SK-N-SH (cell line): ENCODE measurements around the gene EVA1A. TPM values are rescaled to one million over a fixed set of nuclear protein-coding genes. Genes with fewer than 3 reads are reported as not detected.

ENCODE experiments used
- CTCF ChIA-PET: fragments of 300-600, 350-600 bp; formaldehyde crosslinking; extraction: SDS; loops from one replicate; lab custom pipeline; 2021; lab: Yijun Ruan, JAX
- POLR2A ChIA-PET: fragments of 350-600 bp; sonication (Branson Sonifier 250); formaldehyde crosslinking; extraction: SDS; loops from one replicate; lab custom pipeline; 2020; ENCODE audit warnings: antibody characterized with exemption, inconsistent platforms; lab: Yijun Ruan, JAX
- DNase-seq: peaks from one replicate; pipeline ENCODE4 v3.0.0; 2012
- H2AFZ ChIP-seq: fragments of 200-600 bp; sonication (generic); 2 replicates; pipeline ENCODE4 v1.8.1; 2016; ENCODE audit warnings: antibody characterized with exemption, mild to moderate bottlenecking, low read depth
- H3F3A ChIP-seq: fragments of 200-600 bp; sonication (generic); replicated peaks from 2 replicates; pipeline ENCODE3; 2016; ENCODE audit warnings: antibody characterized with exemption, mild to moderate bottlenecking; ENCODE audit not compliant: insufficient read depth
- H3K27ac ChIP-seq, 2 experiments: fragments of 200-500 bp in 1 of 2; fragments of 200-600 bp in 1 of 2; sonication (Bioruptor generic) in 1 of 2; sonication (generic), shearing (Covaris generic) in 1 of 2; 2 replicates each; pipeline versions ENCODE4 v1.5.1 to v1.6.1; 2014 to 2016; ENCODE audit warnings: low read depth in 2 of 2, inconsistent platforms in 1 of 2, low read length in 1 of 2, mild to moderate bottlenecking in 1 of 2, mixed read lengths in 1 of 2
- H3K27me3 ChIP-seq: fragments of 200-600 bp; sonication (generic), shearing (Covaris generic); 2 replicates; pipeline ENCODE4 v1.6.1; 2016; ENCODE audit warnings: mixed run types; ENCODE audit not compliant: insufficient read depth
- H3K36me3 ChIP-seq, 2 experiments: fragments of 200-500 bp in 1 of 2; fragments of 200-600 bp in 1 of 2; sonication (Bioruptor generic) in 1 of 2; sonication (generic) in 1 of 2; replicated peaks in 1 of 2; 2 replicates each; pipeline versions ENCODE3 to v1.5.1; 2014 to 2016; ENCODE audit warnings: low read length in 1 of 2, mild to moderate bottlenecking in 1 of 2; ENCODE audit not compliant: insufficient read depth in 2 of 2, control insufficient read depth in 1 of 2
- H3K4me1 ChIP-seq, 2 experiments: fragments of 200-500 bp in 1 of 2; fragments of 200-600 bp in 1 of 2; sonication (Bioruptor generic) in 1 of 2; sonication (generic), shearing (Covaris generic) in 1 of 2; 2 replicates each; pipeline versions ENCODE4 v1.5.1 to v1.6.1; 2014 to 2016; ENCODE audit warnings: low read depth in 1 of 2, low read length in 1 of 2, mixed run types in 1 of 2; ENCODE audit not compliant: insufficient read depth in 2 of 2, control insufficient read depth in 1 of 2
- H3K4me2 ChIP-seq: fragments of 200-600 bp; sonication (generic), shearing (Covaris generic); 2 replicates; pipeline ENCODE4 v1.6.1; 2017; ENCODE audit warnings: mixed run types
- H3K4me3 ChIP-seq, 2 experiments: fragments of 200-500 bp in 1 of 2; fragments of 200-600 bp in 1 of 2; sonication (Bioruptor generic) in 1 of 2; sonication (generic), shearing (Covaris generic) in 1 of 2; 2 replicates each; pipeline versions ENCODE4 v1.5.1 to v1.8.1; 2014 to 2016; ENCODE audit warnings: low read depth in 2 of 2, inconsistent platforms in 1 of 2, low read length in 1 of 2, mild to moderate bottlenecking in 1 of 2, mixed read lengths in 1 of 2, moderate library complexity in 1 of 2
- H3K79me2 ChIP-seq: fragments of 200-600 bp; sonication (generic); 2 replicates; pipeline ENCODE4 v1.8.1; 2017; ENCODE audit warnings: mild to moderate bottlenecking; ENCODE audit not compliant: insufficient read depth
- H3K9ac ChIP-seq: fragments of 200-600 bp; sonication (generic); 2 replicates; pipeline ENCODE4 v1.6.1; 2017; ENCODE audit warnings: mixed run types
- H3K9me2 ChIP-seq: fragments of 200-600 bp; sonication (generic); 2 replicates; pipeline ENCODE4 v1.6.1; 2017; ENCODE audit warnings: mixed run types
- H3K9me3 ChIP-seq: fragments of 200-600 bp; sonication (generic); 2 replicates; pipeline ENCODE4 v1.6.1; 2017; ENCODE audit warnings: mixed run types, mild to moderate bottlenecking, moderate library complexity
- H4K20me1 ChIP-seq: fragments of 200-600 bp; sonication (generic); 2 replicates; pipeline ENCODE4 v1.6.1; 2017; ENCODE audit warnings: mild to moderate bottlenecking, mixed run types; ENCODE audit not compliant: insufficient read depth
- MAX ChIP-seq: IDR thresholded peaks from 2 replicates; pipeline ENCODE4 v1.4.0; 2012; ENCODE audit warnings: low read depth
- NFIC ChIP-seq: IDR thresholded peaks from 2 replicates; pipeline ENCODE4 v1.4.0; 2012; ENCODE audit warnings: borderline replicate concordance
- PBX3 ChIP-seq: IDR thresholded peaks from 2 replicates; pipeline ENCODE4; 2012
- RCOR1 ChIP-seq: fragments of 150-350 bp; IDR thresholded peaks from 2 replicates; pipeline ENCODE4 v1.6.1; 2017; ENCODE audit warnings: antibody characterized with exemption, low read length
- RXRA ChIP-seq: IDR thresholded peaks from 2 replicates; pipeline ENCODE4 v1.4.0; 2012; ENCODE audit warnings: low read depth, mild to moderate bottlenecking, borderline replicate concordance
- SIN3A ChIP-seq: IDR thresholded peaks from 2 replicates; pipeline ENCODE4 v1.6.1; 2012; ENCODE audit warnings: low read depth, mild to moderate bottlenecking, low read length, moderate library complexity, borderline replicate concordance
- USF2 ChIP-seq: fragments of 150-350 bp; IDR thresholded peaks from 2 replicates; pipeline ENCODE4 v1.6.1; 2017; ENCODE audit warnings: antibody characterized with exemption, low read length, low read depth, borderline replicate concordance
- YY1 ChIP-seq: IDR thresholded peaks from 2 replicates; pipeline ENCODE4 v1.4.0; 2012; ENCODE audit warnings: low read depth, mild to moderate bottlenecking
- WGBS: methylation state at CpG from one replicate; pipeline ENCODE4 v1.1.6; 2017; ENCODE audit warnings: low lambda C conversion rate; 5-methylcytosine and 5-hydroxymethylcytosine counted together
- polyA plus RNA-seq, 3 experiments: library from polyadenylated mRNA; depleted of rRNA; stranded (reverse); fragments of >200 nt; gene quantifications; 2 replicates each; pipeline ENCODE4 v1.2.3, GENCODE V29; 2012

The EVA1A gene
- polyA plus RNA-seq, 1 of the 3 experiments (the other 2 are of a cell fraction), result 93.0 TPM

- Histone ChIP-seq H3K4me1 (peaks cover 0 to 15% of the 10 kb centered on the region in 2 experiments; a peak in 2 of 4 replicates), H3K9me2 (no peaks in the 10 kb centered on the region), H3K27ac (peak overlapping the region in 1 of 2 experiments; percentile 72; a peak in 2 of 4 replicates), H4K20me1 (peaks cover 98% of the 10 kb centered on the region), H3K9ac (no peak overlapping the region), H3F3A (peaks cover 25% of the 10 kb centered on the region), H3K4me3 (no peak overlapping the region), H3K4me2 (peak overlapping the region; percentile 59; the same call in 1 of the 2 replicates), H3K79me2 (peaks cover 100% of the 10 kb centered on the region), H3K27me3 (no peaks in the 10 kb centered on the region), H2AFZ (no peak overlapping the region), H3K36me3 (peaks cover 29 to 50% of the 10 kb centered on the region in 2 experiments), H3K9me3 (no peaks in the 10 kb centered on the region)
- POLR2A ChIA-PET, result no interaction called here
- DNase-seq, result no peak
- TF ChIP-seq SIN3A, result 0 out of 2 replicates have a peak, but pooled peaks have one; percentile 28
- TF ChIP-seq NFIC, result peak; percentile 74
- no peak for TF ChIP-seq USF2
- no peak for TF ChIP-seq RCOR1
- CTCF ChIA-PET, result interaction anchor here (1.5 to 1.9 kb wide), 2 partner anchors 13 to 61 kb away, joined by 3 to 6 read pairs; partner anchors contain the start of gene EVA1A
- 44% methylated on average over 2 of the region's 2 CpGs for WGBS
These were observed 12.6 kb downstream of the EVA1A start for GRCh38 chr2:75548036-75548573.

GRCh38 chr2:75547345-75548035 lies 13.2 kb downstream of the EVA1A start:
- peaks cover 0 to 15% of the 10 kb centered on the region in 2 experiments; a peak in 2 of 4 replicates for H3K4me1 ChIP-seq
- H3K79me2 ChIP-seq, result peaks cover 100% of the 10 kb centered on the region
- H4K20me1 ChIP-seq, result peaks cover 98% of the 10 kb centered on the region
- POLR2A ChIA-PET, result no interaction called here
- no peak overlapping the region for H3K9ac ChIP-seq
- H3K9me3 ChIP-seq, result no peaks in the 10 kb centered on the region
- peaks cover 28 to 54% of the 10 kb centered on the region in 2 experiments for H3K36me3 ChIP-seq
- no peak overlapping the region; a peak in 1 of 4 replicates for H3K4me3 ChIP-seq
- TF ChIP-seq YY1 (no peak), RXRA (peak; percentile 26; the same call in 1 of the 2 replicates), MAX (no peak), PBX3 (no peak)
- 68% methylated on average over 4 of the region's 4 CpGs for WGBS
- CTCF ChIA-PET, result interaction anchor here (1.5 to 1.9 kb wide), 2 partner anchors 14 to 62 kb away, joined by 3 to 6 read pairs; partner anchors contain the start of gene EVA1A
- no peaks in the 10 kb centered on the region for H3K9me2 ChIP-seq
- no peak overlapping the region for H2AFZ ChIP-seq
- peaks cover 25% of the 10 kb centered on the region for H3F3A ChIP-seq
- peak overlapping the region; percentile 59 for H3K4me2 ChIP-seq
- H3K27me3 ChIP-seq, result no peaks in the 10 kb centered on the region
- DNase-seq, result no peak
- peak overlapping the region in 1 of 2 experiments; percentile 72; a peak in 2 of 4 replicates for H3K27ac ChIP-seq
